ENCODE data around the gene CD300LF. TPM values are rescaled to one million over a fixed set of nuclear protein-coding genes. Genes with fewer than 3 reads are reported as not detected.

Gene CD300LF
- not detected in 5 replicates for total RNA-seq (2022; extraction: Qiagen RNA extraction; ENCODE audit: low read depth)

GRCh38 chr17:74712756-74713155, at the start of gene CD300LF:
TSS of gene CD300LF (minus strand) at chr17:74712923. CDS start at chr17:74712866, 57 bp downstream.

GRCh38 chr17:74748529-74749278, 36.0 kb upstream of the CD300LF start, which contains the start of gene NHERF1:
TSS of gene NHERF1 (plus strand) at chr17:74748628. CDS start at chr17:74748847, 219 bp downstream.

GRCh38 chr17:74736513-74737298, 24.0 kb upstream of the CD300LF start, which contains the start of gene RAB37:
TSS of gene RAB37 (plus strand) at chr17:74737256. CDS start at chr17:74737273, 17 bp downstream.

Other genes starting within 250 kb of the CD300LF start
- 0.05 TPM in 1 of 5 replicates, not detected in the others for gene CD300A, start 246.3 kb downstream of the CD300LF start, total RNA-seq (2022; extraction: Qiagen RNA extraction; ENCODE audit: low read depth)
- 0.06 to 0.22 TPM (median 0.09 TPM) in 3 of 5 replicates, not detected in the others for gene CD300LB, start 181.4 kb downstream of the CD300LF start, total RNA-seq (2022; extraction: Qiagen RNA extraction; ENCODE audit: low read depth)
- gene CD300C, start 166.8 kb downstream of the CD300LF start, total RNA-seq (2022; extraction: Qiagen RNA extraction; ENCODE audit: low read depth): 0.09 to 0.49 TPM (median 0.27 TPM) in 4 of 5 replicates, not detected in the other
- gene CD300H, start 145.4 kb downstream of the CD300LF start, total RNA-seq (2022; extraction: Qiagen RNA extraction; ENCODE audit: low read depth): 0.45 to 0.78 TPM (median 0.63 TPM) in 4 of 5 replicates, not detected in the other
- gene CD300LD, start 120.6 kb downstream of the CD300LF start, total RNA-seq (2022; extraction: Qiagen RNA extraction; ENCODE audit: low read depth): not detected in 5 replicates
- gene CD300E, start 89.2 kb downstream of the CD300LF start, total RNA-seq (2022; extraction: Qiagen RNA extraction; ENCODE audit: low read depth): not detected in 5 replicates
- gene RAB37, start 24.3 kb upstream of the CD300LF start, total RNA-seq (2022; extraction: Qiagen RNA extraction; ENCODE audit: low read depth): 1.0 to 1.6 TPM (median 1.1 TPM) in 5 replicates
- gene NHERF1, start 35.7 kb upstream of the CD300LF start, total RNA-seq (2022; extraction: Qiagen RNA extraction; ENCODE audit: low read depth): 31.8 to 50.4 TPM (median 46.4 TPM) in 5 replicates
- gene NAT9, start 63.4 kb upstream of the CD300LF start, total RNA-seq (2022; extraction: Qiagen RNA extraction; ENCODE audit: low read depth): 50.8 to 65.8 TPM (median 54.7 TPM) in 5 replicates
- gene GRIN2C, start 147.0 kb upstream of the CD300LF start, total RNA-seq (2022; extraction: Qiagen RNA extraction; ENCODE audit: low read depth): 0.22 to 0.71 TPM (median 0.25 TPM) in 5 replicates
- gene FDXR, start 160.1 kb upstream of the CD300LF start, total RNA-seq (2022; extraction: Qiagen RNA extraction; ENCODE audit: low read depth): 47.7 to 70.8 TPM (median 64.3 TPM) in 5 replicates
- gene FADS6, start 180.7 kb upstream of the CD300LF start, total RNA-seq (2022; extraction: Qiagen RNA extraction; ENCODE audit: low read depth): not detected in 5 replicates
- gene USH1G, start 210.3 kb upstream of the CD300LF start, total RNA-seq (2022; extraction: Qiagen RNA extraction; ENCODE audit: low read depth): 0.02 to 0.12 TPM (median 0.08 TPM) in 4 of 5 replicates, not detected in the other
- 0.06 to 0.17 TPM (median 0.08 TPM) in 4 of 5 replicates, not detected in the other for gene OTOP2, start 211.3 kb upstream of the CD300LF start, total RNA-seq (2022; extraction: Qiagen RNA extraction; ENCODE audit: low read depth)
- not detected in 5 replicates for gene OTOP3, start 223.0 kb upstream of the CD300LF start, total RNA-seq (2022; extraction: Qiagen RNA extraction; ENCODE audit: low read depth)